ENCODE results near the gene PITX1. TPM values are rescaled to one million over a fixed set of nuclear protein-coding genes. Genes with fewer than 3 reads are reported as not detected.

The PITX1 gene
- polyA plus RNA-seq, 3 donors: not detected

DNA sequence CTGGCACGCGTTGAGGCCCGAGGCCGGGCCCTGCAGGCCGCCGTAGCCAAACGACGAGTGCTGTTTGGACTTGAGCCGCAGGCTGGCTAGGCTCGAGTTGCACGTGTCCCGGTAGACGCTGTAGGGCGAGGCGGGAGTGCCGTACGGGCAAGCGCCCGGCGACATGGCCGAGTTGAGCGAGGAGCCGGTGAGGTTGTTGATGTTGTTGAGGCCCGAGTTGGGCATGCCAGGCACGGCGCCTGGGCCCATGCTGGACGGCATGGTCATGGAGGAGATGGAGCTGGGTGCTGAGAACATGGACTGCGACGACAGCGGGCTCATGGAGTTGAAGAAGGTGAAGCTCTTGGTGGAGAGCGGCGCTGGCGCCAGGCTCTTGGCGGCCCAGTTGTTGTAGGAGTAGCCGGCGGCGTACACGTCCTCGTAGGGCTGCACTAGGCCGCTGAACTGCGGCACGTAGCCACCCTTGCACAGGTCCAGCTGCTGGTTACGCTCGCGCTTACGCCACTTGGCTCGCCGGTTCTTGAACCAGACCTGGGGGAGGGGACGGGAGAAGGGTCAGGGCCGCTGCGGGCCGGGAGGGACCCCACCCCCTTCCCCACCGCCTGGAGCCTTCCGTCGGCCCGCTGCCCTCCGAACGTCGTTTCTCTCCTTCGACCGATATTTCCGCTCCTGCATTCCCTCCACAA is 5.1 kb downstream of the PITX1 start:
- peak overlapping the region in 1 of 7 donors; percentile 75 for H3K27ac Mint-ChIP-seq
- peaks cover 12 to 23% of the 10 kb centered on the region in 2 donors for H3K4me1 ChIP-seq (ENCODE audit: control insufficient read depth in 1 of 2, insufficient read depth in 2 of 2, low read length in 2 of 2)
- intact Hi-C loops (cut with micrococcal nuclease): no loop called here
- H3K27me3 Mint-ChIP-seq (ENCODE audit: low read depth in 3 of 3): peaks cover 76 to 93% (median 86%) of the 10 kb centered on the region in 3 donors
- H3K4me2 ChIP-seq (replicated peaks; ENCODE audit: extremely low read depth, low read length, poor library complexity, severe bottlenecking): no peak overlapping the region
- no peak overlapping the region for H2AFZ ChIP-seq (ENCODE audit: insufficient read depth, low read depth, low read length, poor library complexity, severe bottlenecking)
- H3K36me3 Mint-ChIP-seq: peaks cover 3 to 9% of the 10 kb centered on the region in 2 donors
- peaks cover 0 to 41% of the 10 kb centered on the region in 2 donors for H3K9me3 ChIP-seq (replicated peaks in 1 of 2; ENCODE audit: control insufficient read depth in 1 of 2, insufficient read depth in 1 of 2, low read length in 2 of 2)
- peaks cover 0 to 26% (median 20%) of the 10 kb centered on the region in 7 donors for H3K9me3 Mint-ChIP-seq
- no peaks in the 10 kb centered on the region for H3K79me2 ChIP-seq (ENCODE audit: insufficient read depth, low read length)
- TF ChIP-seq, protein P1, sequence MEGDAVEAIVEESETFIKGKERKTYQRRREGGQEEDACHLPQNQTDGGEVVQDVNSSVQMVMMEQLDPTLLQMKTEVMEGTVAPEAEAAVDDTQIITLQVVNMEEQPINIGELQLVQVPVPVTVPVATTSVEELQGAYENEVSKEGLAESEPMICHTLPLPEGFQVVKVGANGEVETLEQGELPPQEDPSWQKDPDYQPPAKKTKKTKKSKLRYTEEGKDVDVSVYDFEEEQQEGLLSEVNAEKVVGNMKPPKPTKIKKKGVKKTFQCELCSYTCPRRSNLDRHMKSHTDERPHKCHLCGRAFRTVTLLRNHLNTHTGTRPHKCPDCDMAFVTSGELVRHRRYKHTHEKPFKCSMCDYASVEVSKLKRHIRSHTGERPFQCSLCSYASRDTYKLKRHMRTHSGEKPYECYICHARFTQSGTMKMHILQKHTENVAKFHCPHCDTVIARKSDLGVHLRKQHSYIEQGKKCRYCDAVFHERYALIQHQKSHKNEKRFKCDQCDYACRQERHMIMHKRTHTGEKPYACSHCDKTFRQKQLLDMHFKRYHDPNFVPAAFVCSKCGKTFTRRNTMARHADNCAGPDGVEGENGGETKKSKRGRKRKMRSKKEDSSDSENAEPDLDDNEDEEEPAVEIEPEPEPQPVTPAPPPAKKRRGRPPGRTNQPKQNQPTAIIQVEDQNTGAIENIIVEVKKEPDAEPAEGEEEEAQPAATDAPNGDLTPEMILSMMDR (IDR thresholded peaks at IDR 0.05): no peak
- H3K4me3 Mint-ChIP-seq: peak overlapping the region in 1 of 2 donors; percentile 86
- H3K4me3 ChIP-seq (replicated peaks in 1 of 3; ENCODE audit: low read depth in 2 of 3, low read length in 3 of 3): no peak overlapping the region
- peaks cover 57 to 84% of the 10 kb centered on the region in 2 donors for H3K27me3 ChIP-seq (ENCODE audit: control insufficient read depth in 2 of 2, insufficient read depth in 2 of 2, low read length in 2 of 2)
- no peaks in the 10 kb centered on the region for H3K36me3 ChIP-seq (replicated peaks in 1 of 2; ENCODE audit: control insufficient read depth in 1 of 2, insufficient read depth in 2 of 2, low read length in 2 of 2)
- no peak overlapping the region for H3K27ac ChIP-seq (ENCODE audit: low read depth in 1 of 2, low read length in 2 of 2)
- H3K4me1 Mint-ChIP-seq: peaks cover 31% of the 10 kb centered on the region
- no peak overlapping the region for H3K9ac ChIP-seq (ENCODE audit: insufficient read depth, low read length, poor library complexity, severe bottlenecking)
- no peaks in the 10 kb centered on the region for H4K20me1 ChIP-seq (ENCODE audit: insufficient read depth, low read length)
- DNase-seq: no peak
- WGBS (ENCODE audit: insufficient coverage): 13% methylated on average over 57 of the region's 62 CpGs

DNA sequence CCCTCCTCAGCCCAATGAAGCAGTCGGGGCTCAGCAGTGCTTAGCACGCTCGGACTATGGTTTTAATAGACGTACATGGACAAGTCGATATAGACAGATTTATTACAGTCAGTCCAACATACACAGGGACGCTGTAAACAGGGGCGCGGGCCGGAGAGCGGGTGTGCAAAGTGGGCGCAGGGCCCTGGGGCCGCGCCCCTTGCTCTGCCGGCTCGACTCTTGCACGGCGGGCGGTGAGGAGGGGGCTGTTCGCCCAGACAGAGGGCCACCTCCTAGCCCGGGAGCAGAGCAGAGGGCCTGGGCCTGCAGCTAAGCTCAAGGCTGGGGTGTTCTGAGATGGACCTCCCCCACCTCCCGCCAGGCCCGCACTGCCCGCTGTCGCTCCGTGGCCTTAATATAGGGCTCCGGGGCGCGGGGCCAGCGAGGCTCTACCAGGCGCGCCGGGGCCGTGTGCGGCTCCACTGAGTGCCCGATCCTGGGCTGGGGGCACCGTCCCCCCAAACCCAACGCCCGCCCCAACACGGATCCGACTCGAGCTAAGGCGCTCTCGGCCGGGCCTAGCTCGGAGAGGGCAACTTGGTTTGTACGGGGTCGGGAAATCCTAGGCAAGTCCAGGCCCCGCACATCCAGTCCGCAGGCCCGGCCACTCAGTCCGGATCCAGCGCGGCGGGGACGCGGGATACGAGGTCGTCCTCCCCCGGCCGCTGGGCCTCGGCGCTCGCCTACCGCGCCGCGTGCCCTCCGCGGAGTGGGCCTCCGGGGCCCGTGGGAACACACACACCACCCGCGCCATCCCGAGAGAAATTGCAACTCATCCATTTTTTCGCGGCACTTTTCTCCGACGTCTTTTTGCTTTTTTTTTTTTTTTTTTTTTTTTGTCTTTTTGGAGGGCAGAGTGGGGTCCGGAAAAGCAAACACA is 6.1 kb downstream of the PITX1 start:
- Histone ChIP-seq H4K20me1 (ENCODE audit: insufficient read depth, low read length) (no peaks in the 10 kb centered on the region), H3K9ac (ENCODE audit: insufficient read depth, low read length, poor library complexity, severe bottlenecking) (no peak overlapping the region), H3K27ac (ENCODE audit: low read depth in 1 of 2, low read length in 2 of 2) (no peak overlapping the region), H3K4me1 (ENCODE audit: control insufficient read depth in 1 of 2, insufficient read depth in 2 of 2, low read length in 2 of 2) (peaks cover 8 to 13% of the 10 kb centered on the region in 2 donors), H2AFZ (ENCODE audit: insufficient read depth, low read depth, low read length, poor library complexity, severe bottlenecking) (no peak overlapping the region), H3K36me3 (replicated peaks in 1 of 2; ENCODE audit: control insufficient read depth in 1 of 2, insufficient read depth in 2 of 2, low read length in 2 of 2) (no peaks in the 10 kb centered on the region), H3K4me2 (replicated peaks; ENCODE audit: extremely low read depth, low read length, poor library complexity, severe bottlenecking) (no peak overlapping the region), H3K27me3 (ENCODE audit: control insufficient read depth in 2 of 2, insufficient read depth in 2 of 2, low read length in 2 of 2) (peaks cover 55 to 78% of the 10 kb centered on the region in 2 donors), H3K9me3 (replicated peaks in 1 of 2; ENCODE audit: control insufficient read depth in 1 of 2, insufficient read depth in 1 of 2, low read length in 2 of 2) (peaks cover 0 to 41% of the 10 kb centered on the region in 2 donors), H3K4me3 (replicated peaks in 1 of 3; ENCODE audit: low read depth in 2 of 3, low read length in 3 of 3) (no peak overlapping the region), H3K79me2 (ENCODE audit: insufficient read depth, low read length) (no peaks in the 10 kb centered on the region)
- DNase-seq: no peak
- 11% methylated on average over 57 of the region's 79 CpGs for WGBS (ENCODE audit: insufficient coverage)
- H3K36me3 Mint-ChIP-seq: peaks cover 3 to 9% of the 10 kb centered on the region in 2 donors
- H3K4me3 Mint-ChIP-seq: peak overlapping the region in 1 of 2 donors; percentile 77
- TF ChIP-seq, protein P1 (IDR thresholded peaks at IDR 0.05): no peak
- H3K27me3 Mint-ChIP-seq (ENCODE audit: low read depth in 3 of 3): peaks cover 70 to 90% (median 82%) of the 10 kb centered on the region in 3 donors
- H3K27ac Mint-ChIP-seq: no peak overlapping the region
- peaks cover 0 to 22% (median 17%) of the 10 kb centered on the region in 7 donors for H3K9me3 Mint-ChIP-seq
- peaks cover 26% of the 10 kb centered on the region for H3K4me1 Mint-ChIP-seq
- intact Hi-C loops (cut with micrococcal nuclease): no loop called here
